ENCODE results near the gene KANK2.
"Not testable (repeated sequence)": the region's sequence is repeated elsewhere in the genome, so short reads cannot be mapped to it uniquely, and the experiment has no call there.

Gene KANK2

GRCh38 chr19:11155373-11156120, 41.8 kb downstream of the KANK2 start, which contains the start of gene SPC24:
Gene SPC24 (minus strand): TSS chr19:11155782. CDS start chr19:11155776, 6 bp downstream.
- Histone ChIP-seq H3K36me3 (ENCODE audit: control insufficient read depth, insufficient read depth, low read length) (no peaks in the 10 kb centered on the region), H3K27ac (ENCODE audit: low read depth, low read length) (peak within 1 kb of the TSS; percentile 87), H3K27me3 (ENCODE audit: control insufficient read depth, insufficient read depth, low read length) (no peaks in the 10 kb centered on the region), H3K4me1 (ENCODE audit: control insufficient read depth, insufficient read depth, low read length) (peaks cover 18% of the 10 kb centered on the region), H3K4me3 (ENCODE audit: low read length) (peak within 1 kb of the TSS; percentile 79), H3K9ac (ENCODE audit: low read length) (no peak within 1 kb of the TSS)

GRCh38 chr19:11154683-11155047, 42.7 kb downstream of the KANK2 start:
- peaks cover 18% of the 10 kb centered on the region for H3K4me1 ChIP-seq (ENCODE audit: control insufficient read depth, insufficient read depth, low read length)
- H3K27ac ChIP-seq (ENCODE audit: low read depth, low read length): no peak overlapping the region
- no peak overlapping the region for H3K9ac ChIP-seq (ENCODE audit: low read length)
- H3K4me3 ChIP-seq (ENCODE audit: low read length): no peak overlapping the region
- H3K27me3 ChIP-seq (ENCODE audit: control insufficient read depth, insufficient read depth, low read length): no peaks in the 10 kb centered on the region
- H3K36me3 ChIP-seq (ENCODE audit: control insufficient read depth, insufficient read depth, low read length): no peaks in the 10 kb centered on the region

- peak overlapping the region; percentile 88 for H3K27ac ChIP-seq (ENCODE audit: low read depth, low read length)
- peaks cover 13% of the 10 kb centered on the region for H3K4me1 ChIP-seq (ENCODE audit: control insufficient read depth, insufficient read depth, low read length)
- H3K4me3 ChIP-seq (ENCODE audit: low read length): no peak overlapping the region
- no peaks in the 10 kb centered on the region for H3K36me3 ChIP-seq (ENCODE audit: control insufficient read depth, insufficient read depth, low read length)
- no peak overlapping the region for H3K9ac ChIP-seq (ENCODE audit: low read length)
- H3K27me3 ChIP-seq (ENCODE audit: control insufficient read depth, insufficient read depth, low read length): no peaks in the 10 kb centered on the region
These were observed 44.9 kb downstream of the KANK2 start for GRCh38 chr19:11152318-11153062.

- Histone ChIP-seq H3K9ac (ENCODE audit: low read length) (no peak overlapping the region), H3K4me1 (ENCODE audit: control insufficient read depth, insufficient read depth, low read length) (peaks cover 11% of the 10 kb centered on the region), H3K27me3 (ENCODE audit: control insufficient read depth, insufficient read depth, low read length) (no peaks in the 10 kb centered on the region), H3K36me3 (ENCODE audit: control insufficient read depth, insufficient read depth, low read length) (no peaks in the 10 kb centered on the region), H3K4me3 (ENCODE audit: low read length) (no peak overlapping the region), H3K27ac (ENCODE audit: low read depth, low read length) (peak overlapping the region; percentile 61)
These were observed 46.2 kb downstream of the KANK2 start for GRCh38 chr19:11151181-11151580.

- H3K4me3 ChIP-seq (ENCODE audit: low read length): no peak overlapping the region
- H3K27me3 ChIP-seq (ENCODE audit: control insufficient read depth, insufficient read depth, low read length): no peaks in the 10 kb centered on the region
- peaks cover 12% of the 10 kb centered on the region for H3K4me1 ChIP-seq (ENCODE audit: control insufficient read depth, insufficient read depth, low read length)
- H3K9ac ChIP-seq (ENCODE audit: low read length): no peak overlapping the region
- no peaks in the 10 kb centered on the region for H3K36me3 ChIP-seq (ENCODE audit: control insufficient read depth, insufficient read depth, low read length)
- no peak overlapping the region for H3K27ac ChIP-seq (ENCODE audit: low read depth, low read length)
These were observed 49.3 kb downstream of the KANK2 start for GRCh38 chr19:11148001-11148400.

GRCh38 chr19:11145536-11145924, 51.8 kb downstream of the KANK2 start:
- Histone ChIP-seq H3K36me3 (ENCODE audit: control insufficient read depth, insufficient read depth, low read length) (no peaks in the 10 kb centered on the region), H3K27me3 (ENCODE audit: control insufficient read depth, insufficient read depth, low read length) (no peaks in the 10 kb centered on the region), H3K4me3 (ENCODE audit: low read length) (no peak overlapping the region), H3K4me1 (ENCODE audit: control insufficient read depth, insufficient read depth, low read length) (peaks cover 16% of the 10 kb centered on the region), H3K27ac (ENCODE audit: low read depth, low read length) (no peak overlapping the region), H3K9ac (ENCODE audit: low read length) (no peak overlapping the region)

GRCh38 chr19:11142528-11143171, 54.7 kb downstream of the KANK2 start:
- H3K4me3 ChIP-seq (ENCODE audit: low read length): peak overlapping the region; percentile 53
- peak overlapping the region; percentile 46 for H3K9ac ChIP-seq (ENCODE audit: low read length)
- peaks cover 34% of the 10 kb centered on the region for H3K4me1 ChIP-seq (ENCODE audit: control insufficient read depth, insufficient read depth, low read length)
- peak overlapping the region; percentile 97 for H3K27ac ChIP-seq (ENCODE audit: low read depth, low read length)
- H3K27me3 ChIP-seq (ENCODE audit: control insufficient read depth, insufficient read depth, low read length): no peaks in the 10 kb centered on the region
- H3K36me3 ChIP-seq (ENCODE audit: control insufficient read depth, insufficient read depth, low read length): no peaks in the 10 kb centered on the region

- Histone ChIP-seq H3K27ac (ENCODE audit: low read depth, low read length) (peak overlapping the region; percentile 97), H3K4me1 (ENCODE audit: control insufficient read depth, insufficient read depth, low read length) (peaks cover 34% of the 10 kb centered on the region), H3K27me3 (ENCODE audit: control insufficient read depth, insufficient read depth, low read length) (no peaks in the 10 kb centered on the region), H3K4me3 (ENCODE audit: low read length) (peak overlapping the region; percentile 26), H3K36me3 (ENCODE audit: control insufficient read depth, insufficient read depth, low read length) (no peaks in the 10 kb centered on the region), H3K9ac (ENCODE audit: low read length) (no peak overlapping the region)
These were observed 55.3 kb downstream of the KANK2 start for GRCh38 chr19:11141937-11142527.

- H3K36me3 ChIP-seq (ENCODE audit: control insufficient read depth, insufficient read depth, low read length): no peaks in the 10 kb centered on the region
- H3K9ac ChIP-seq (ENCODE audit: low read length): no peak overlapping the region
- peaks cover 34% of the 10 kb centered on the region for H3K4me1 ChIP-seq (ENCODE audit: control insufficient read depth, insufficient read depth, low read length)
- no peak overlapping the region for H3K4me3 ChIP-seq (ENCODE audit: low read length)
- no peak overlapping the region for H3K27ac ChIP-seq (ENCODE audit: low read depth, low read length)
- H3K27me3 ChIP-seq (ENCODE audit: control insufficient read depth, insufficient read depth, low read length): no peaks in the 10 kb centered on the region
These were observed 56.4 kb downstream of the KANK2 start for GRCh38 chr19:11140896-11141295.

- H3K27me3 ChIP-seq (ENCODE audit: control insufficient read depth, insufficient read depth, low read length); H3K9ac ChIP-seq (ENCODE audit: low read length); H3K36me3 ChIP-seq (ENCODE audit: control insufficient read depth, insufficient read depth, low read length); H3K4me3 ChIP-seq (ENCODE audit: low read length): not testable (repeated sequence)
- Histone ChIP-seq H3K27ac (ENCODE audit: low read depth, low read length) (peak overlapping the region; percentile 97), H3K4me1 (ENCODE audit: control insufficient read depth, insufficient read depth, low read length) (peaks cover 34% of the 10 kb centered on the region)
These were observed 57.3 kb downstream of the KANK2 start for GRCh38 chr19:11140023-11140538.

GRCh38 chr19:11138601-11139300, 58.6 kb downstream of the KANK2 start:
- H3K9ac ChIP-seq (ENCODE audit: low read length): peak overlapping the region; percentile 37
- no peaks in the 10 kb centered on the region for H3K36me3 ChIP-seq (ENCODE audit: control insufficient read depth, insufficient read depth, low read length)
- H3K27ac ChIP-seq (ENCODE audit: low read depth, low read length): peak overlapping the region; percentile 97
- H3K27me3 ChIP-seq (ENCODE audit: control insufficient read depth, insufficient read depth, low read length): no peaks in the 10 kb centered on the region
- H3K4me3 ChIP-seq (ENCODE audit: low read length): peak overlapping the region; percentile 45
- peaks cover 34% of the 10 kb centered on the region for H3K4me1 ChIP-seq (ENCODE audit: control insufficient read depth, insufficient read depth, low read length)

All from rectal smooth muscle tissue (tissue), 1 donor.